HepG2 (cell line): Measurements from ENCODE around the gene KIF2C. TPM values are rescaled to one million over a fixed set of nuclear protein-coding genes. Genes with fewer than 3 reads are reported as not detected.

ENCODE experiments used
- ARID3A ChIP-seq: IDR thresholded peaks from 2 replicates; pipeline ENCODE4 v1.6.1; 2012; ENCODE audit warnings: low read depth, low read length, improper control_type of control experiment
- CHCHD3 ChIP-seq: sonication (generic); formaldehyde crosslinking; IDR thresholded peaks from 2 replicates; pipeline ENCODE4 v1.8.0; 2022; ENCODE audit warnings: mild to moderate bottlenecking, missing genetic modification reagents, moderate library complexity
- ELF4 ChIP-seq: sonication (generic); formaldehyde crosslinking; IDR thresholded peaks from 2 replicates; pipeline ENCODE4 v1.5.0; 2020; ENCODE audit warnings: missing genetic modification reagents, mild to moderate bottlenecking, moderate library complexity, borderline replicate concordance
- GATAD2A ChIP-seq: IDR thresholded peaks from 2 replicates; pipeline ENCODE4 v1.6.1; 2016
- HNRNPL ChIP-seq: fragments of 200-400 bp; formaldehyde crosslinking; IDR thresholded peaks from 2 replicates; pipeline ENCODE4 v1.6.1; 2017; ENCODE audit warnings: mild to moderate bottlenecking, low read depth, low read length
- HOXA3 ChIP-seq: sonication (generic); formaldehyde crosslinking; IDR thresholded peaks from 2 replicates; pipeline ENCODE4 v1.5.0; 2020; ENCODE audit warnings: missing genetic modification reagents
- NFAT5 ChIP-seq: sonication (generic); formaldehyde crosslinking; IDR thresholded peaks from 2 replicates; pipeline ENCODE4 v1.4.0; 2020; ENCODE audit warnings: missing genetic modification reagents
- NR2F1 ChIP-seq, 2 experiments: fragments of 450-650 bp in 1 of 2; formaldehyde crosslinking in 1 of 2; IDR thresholded peaks; 2 replicates each; pipeline versions ENCODE4 v1.5.0 to v1.6.1; 2016 to 2020; ENCODE audit warnings: mild to moderate bottlenecking in 1 of 2, missing compliant biosample characterization in 1 of 2, missing genetic modification reagents in 1 of 2, moderate library complexity in 1 of 2
- POGK ChIP-seq: sonication (generic); formaldehyde crosslinking; conservative IDR thresholded peaks from 2 replicates; pipeline ENCODE4 v1.8.0; 2022; ENCODE audit warnings: mild to moderate bottlenecking, moderate library complexity, missing genetic modification reagents
- PRDM4 ChIP-seq: sonication (generic); formaldehyde crosslinking; IDR thresholded peaks from 2 replicates; pipeline ENCODE4 v1.9.0; 2021; ENCODE audit warnings: missing genetic modification reagents, borderline replicate concordance
- SMARCE1 ChIP-seq: fragments of 450-650 bp; IDR thresholded peaks from 2 replicates; pipeline ENCODE4 v1.6.1; 2017; ENCODE audit warnings: borderline replicate concordance
- SPEN ChIP-seq: sonication (generic); formaldehyde crosslinking; IDR thresholded peaks from 2 replicates; pipeline ENCODE4 v1.5.1; 2020; ENCODE audit warnings: low read depth, mild to moderate bottlenecking, missing genetic modification reagents
- ZC3H13 ChIP-seq: sonication (generic); formaldehyde crosslinking; IDR thresholded peaks from 2 replicates; pipeline ENCODE4 v1.8.1; 2023; ENCODE audit warnings: mild to moderate bottlenecking, missing genetic modification reagents, moderate library complexity
- ZMAT3 ChIP-seq: sonication (generic); formaldehyde crosslinking; conservative IDR thresholded peaks from 2 replicates; pipeline ENCODE4 v1.7.0; 2021; ENCODE audit warnings: missing genetic modification reagents
- ZNF121 ChIP-seq: sonication (generic); formaldehyde crosslinking; IDR thresholded peaks from 2 replicates; pipeline ENCODE4 v1.5.0; 2020; ENCODE audit warnings: mild to moderate bottlenecking, missing genetic modification reagents
- ZNF563 ChIP-seq: sonication (generic); formaldehyde crosslinking; IDR thresholded peaks from 2 replicates; pipeline ENCODE4 v1.8.0; 2022; ENCODE audit warnings: mild to moderate bottlenecking, moderate library complexity, missing genetic modification reagents
- ZNF747 ChIP-seq: sonication (generic); formaldehyde crosslinking; IDR thresholded peaks from 2 replicates; pipeline ENCODE4 v1.8.1; 2023; ENCODE audit warnings: missing genetic modification reagents, mild to moderate bottlenecking, borderline replicate concordance
- ZSCAN9 ChIP-seq: IDR thresholded peaks from 2 replicates; pipeline ENCODE4 v1.6.1; 2016; ENCODE audit warnings: borderline replicate concordance
- polyA plus RNA-seq, 8 experiments: library from polyadenylated mRNA; depleted of rRNA in 3 of 8; stranded (reverse) in 7 of 8; unstranded in 1 of 8; fragments of >200 nt; fragmentation: Illumina TruSeq in 4 of 8; extraction: Trizol in 4 of 8; gene quantifications; 2 replicates each; pipeline versions ENCODE4 v1.2.1 to v1.2.3, GENCODE V29; 2011 to 2016; ENCODE audit warnings: low read depth in 4 of 8, missing spikeins in 1 of 8, mixed read lengths in 1 of 8; ENCODE audit not compliant: insufficient read depth in 1 of 8
- total RNA-seq, 5 experiments: library from RNA; depleted of rRNA; stranded (reverse); fragments of >200 nt; fragmentation: Illumina TruSeq; extraction: Trizol; gene quantifications; 2 replicates each; pipeline ENCODE4 v1.2.3, GENCODE V29; 2016; ENCODE audit warnings: low read depth in 1 of 5

The KIF2C gene
- total and polyA plus RNA-seq, 2 of the 13 experiments (the other 11 are each of a cell fraction or from before 2014, with no cell fraction given) = 29.7 to 53.7 TPM

GRCh38 chr1:44730741-44731512 lies 8.7 kb upstream of the KIF2C start, which contains the start of gene RNU5D-1 (continued):
- no peak for TF ChIP-seq ZMAT3 (CRISPR knock-in tag)
- no peak for TF ChIP-seq SMARCE1
- no peak; the same call in 1 of the 2 replicates for TF ChIP-seq ARID3A
- TF ChIP-seq ZNF121 (CRISPR knock-in tag) = no peak
- TF ChIP-seq ELF4 (CRISPR knock-in tag) = no peak
- TF ChIP-seq ZNF563 (CRISPR knock-in tag) = no peak
- TF ChIP-seq POGK = no peak
- TF ChIP-seq ZNF747 (CRISPR knock-in tag) = no peak
- TF ChIP-seq GATAD2A (CRISPR knock-in tag) = peak; percentile 52
- TF ChIP-seq SPEN (CRISPR knock-in tag) = peak; percentile 65; the same call in 1 of the 2 replicates
- peak; percentile 38; the same call in 1 of the 2 replicates for TF ChIP-seq HOXA3 (CRISPR knock-in tag)
- TF ChIP-seq PRDM4 (CRISPR knock-in tag) = no peak
- no peak for TF ChIP-seq ZC3H13 (CRISPR knock-in tag)
- no peak for TF ChIP-seq HNRNPL
- no peak for TF ChIP-seq NFAT5
- TF ChIP-seq ZSCAN9 = 0 out of 2 replicates have a peak, but pooled peaks have one; percentile 42
- TF ChIP-seq CHCHD3 (CRISPR knock-in tag) = no peak
- no peak; a peak in 2 of 4 replicates for TF ChIP-seq NR2F1 (CRISPR knock-in tag; IDR thresholded peaks at IDR 0.05)
